K562 (cell line): ENCODE results near the gene HEBP2. TPM values are rescaled to one million over a fixed set of nuclear protein-coding genes. Genes with fewer than 3 reads are reported as not detected.

ENCODE experiments used
- ATAC-seq: fragments of 200-7000 bp; cut with Tn5 transposase; 3 replicates; pipeline ENCODE4 v1.9.1; 2020; ENCODE audit warnings: moderate library complexity
- BruUV-seq: library from RNA; stranded (reverse); fragments of 400-500 nt; replicated peaks from 2 replicates; lab custom pipeline; 2021; lab: Mats Ljungman, UMichigan
- CTCF ChIA-PET: fragments of 300-600 bp; formaldehyde crosslinking; extraction: SDS; loops from one replicate; lab custom pipeline; 2021; ENCODE audit warnings: low intra/inter-chr PET ratio; lab: Yijun Ruan, JAX
- POLR2A ChIA-PET: fragments of 300-600, 350-650 bp; sonication (Branson Sonifier 250); formaldehyde crosslinking; extraction: SDS; loops from one replicate; lab custom pipeline; 2021; ENCODE audit warnings: antibody characterized with exemption, inconsistent platforms; lab: Yijun Ruan, JAX
- DNase-seq, 4 experiments: peaks; one replicate each; pipeline versions ENCODE4 v3.0.0 to v3.0.0-alpha.2; 2011 to 2018; ENCODE audit warnings: low spot score in 3 of 4, mixed read lengths in 3 of 4; ENCODE audit errors: extremely low read depth in 1 of 4
- FAIRE-seq: peaks from 2 replicates; lab custom pipeline; 2011; peaks lifted over from hg19 to GRCh38; lab: Jason Lieb, UNC
- H2AFZ ChIP-seq: 2 replicates; pipeline ENCODE4 v1.6.0; 2011; ENCODE audit warnings: low read depth, low read length, control low read depth, inconsistent platforms
- H3K27ac ChIP-seq: fragments of 200-600 bp; 3 replicates; pipeline ENCODE4 v1.8.0; 2011; ENCODE audit warnings: low read depth, mild to moderate bottlenecking, control low read depth, inconsistent platforms, low read length, moderate library complexity, mixed read lengths; ENCODE audit errors: extremely low read depth
- H3K27me3 ChIP-seq, 2 experiments: fragments of 300-600 bp in 1 of 2; 2 replicates in 1 of 2; 3 replicates in 1 of 2; pipeline versions ENCODE4 v1.6.0 to v1.8.0; 2011; ENCODE audit warnings: inconsistent platforms in 2 of 2, low read length in 2 of 2, mild to moderate bottlenecking in 1 of 2, mixed read lengths in 1 of 2, moderate library complexity in 1 of 2; ENCODE audit not compliant: control insufficient read depth in 2 of 2, insufficient read depth in 2 of 2
- H3K36me3 ChIP-seq: fragments of 300-600 bp; 3 replicates; pipeline ENCODE4 v1.8.0; 2011; ENCODE audit warnings: mild to moderate bottlenecking, low read length, inconsistent platforms; ENCODE audit not compliant: control insufficient read depth, insufficient read depth
- H3K4me1 ChIP-seq, 2 experiments: fragments of 200-600 bp in 1 of 2; replicated peaks in 1 of 2; 2 replicates in 1 of 2; 3 replicates in 1 of 2; pipeline versions ENCODE4 v1.5.1 to v1.8.0; 2011; ENCODE audit warnings: inconsistent platforms in 2 of 2, low read length in 2 of 2, mild to moderate bottlenecking in 1 of 2, mixed read lengths in 1 of 2, moderate library complexity in 1 of 2; ENCODE audit not compliant: control insufficient read depth in 2 of 2, insufficient read depth in 2 of 2
- H3K4me2 ChIP-seq: 2 replicates; pipeline ENCODE4 v1.6.1; 2011; ENCODE audit warnings: low read length, control low read depth, inconsistent platforms, mixed read lengths; ENCODE audit not compliant: insufficient read depth
- H3K4me3 ChIP-seq: fragments of 200-600 bp; sonication (generic), shearing (Covaris generic); 2 replicates; pipeline ENCODE4 v1.5.1; 2016; ENCODE audit warnings: control low read depth, inconsistent platforms
- H3K79me2 ChIP-seq: fragments of 200-600 bp; 3 replicates; pipeline ENCODE4 v1.8.0; 2011; ENCODE audit warnings: low read length, inconsistent platforms; ENCODE audit not compliant: control insufficient read depth, insufficient read depth
- H3K9ac ChIP-seq, 2 experiments: 2 replicates each; pipeline versions ENCODE4 v1.6.0 to v1.6.1; 2011; ENCODE audit warnings: low read depth in 2 of 2, low read length in 2 of 2, control low read depth in 1 of 2, inconsistent platforms in 1 of 2, mild to moderate bottlenecking in 1 of 2, mixed read lengths in 1 of 2; ENCODE audit not compliant: insufficient read depth in 1 of 2
- H3K9me1 ChIP-seq: one replicate; pipeline ENCODE4 v1.6.0; 2011; ENCODE audit warnings: inconsistent platforms, mild to moderate bottlenecking, low read length, moderate library complexity; ENCODE audit not compliant: control insufficient read depth, insufficient read depth
- H3K9me3 ChIP-seq: replicated peaks from 2 replicates; pipeline ENCODE4 v1.5.1; 2011; ENCODE audit warnings: low read depth, low read length, inconsistent platforms; ENCODE audit not compliant: control insufficient read depth, insufficient read depth
- H4K20me1 ChIP-seq: replicated peaks from 2 replicates; pipeline ENCODE4 v1.6.1; 2011; ENCODE audit warnings: low read length, inconsistent platforms, mixed read lengths; ENCODE audit not compliant: control insufficient read depth, insufficient read depth
- BCL6 ChIP-seq: fragments of 250-450 bp; sonication (Bioruptor Pico); IDR thresholded peaks from 2 replicates; pipeline ENCODE4 v1.4.0; 2020
- GTF2F1 ChIP-seq: IDR thresholded peaks from 2 replicates; pipeline ENCODE4 v1.6.1; 2011; ENCODE audit warnings: low read depth, low read length, improper control_type of control experiment
- MCM2 ChIP-seq: fragments of 450-650 bp; IDR thresholded peaks from 2 replicates; pipeline ENCODE4 v1.6.1; 2017; ENCODE audit warnings: low read depth, mild to moderate bottlenecking
- MLX ChIP-seq, 2 experiments: fragments of 450-650 bp in 1 of 2; sonication (generic) in 1 of 2; formaldehyde crosslinking; conservative IDR thresholded peaks; 2 replicates each; pipeline versions ENCODE4 v1.4.0 to v1.8.1; 2020 to 2022; ENCODE audit warnings: mild to moderate bottlenecking in 1 of 2, missing genetic modification reagents in 1 of 2
- NCOA4 ChIP-seq: fragments of 450-650 bp; IDR thresholded peaks from 2 replicates; pipeline ENCODE4 v1.6.1; 2018; ENCODE audit warnings: mild to moderate bottlenecking; ENCODE audit not compliant: partially characterized antibody
- NEUROD1 ChIP-seq: fragments of 150-350 bp; IDR thresholded peaks from 2 replicates; pipeline ENCODE4 v1.6.1; 2014; ENCODE audit warnings: borderline replicate concordance, low read length, low read depth; ENCODE audit not compliant: partially characterized antibody
- NFE2 ChIP-seq: IDR thresholded peaks from 2 replicates; pipeline ENCODE4 v1.6.1; 2014; ENCODE audit warnings: antibody characterized with exemption, low read depth
- PPARD ChIP-seq: fragments of 250-450 bp; sonication (Bioruptor Pico); IDR thresholded peaks from 2 replicates; pipeline ENCODE4 v1.8.0; 2022; ENCODE audit warnings: inconsistent platforms, mild to moderate bottlenecking, moderate library complexity
- PRPF4 ChIP-seq: fragments of 200-400 bp; formaldehyde crosslinking; IDR thresholded peaks from one replicate; pipeline ENCODE4 v1.6.1; 2017; ENCODE audit warnings: low read length, low read depth, mild to moderate bottlenecking; ENCODE audit not compliant: insufficient read depth, poor library complexity, severe bottlenecking
- SAFB2 ChIP-seq: fragments of 200-400 bp; formaldehyde crosslinking; IDR thresholded peaks from 2 replicates; pipeline ENCODE4 v1.6.1; 2018; ENCODE audit warnings: borderline replicate concordance, low read length, low read depth, moderate library complexity; ENCODE audit not compliant: severe bottlenecking
- SIN3A ChIP-seq, 2 experiments: fragments of 150-350 bp in 1 of 2; IDR thresholded peaks; 2 replicates each; pipeline ENCODE4 v1.6.1; 2011 to 2016; ENCODE audit warnings: borderline replicate concordance in 2 of 2, low read depth in 2 of 2, low read length in 2 of 2, mild to moderate bottlenecking in 2 of 2, moderate library complexity in 2 of 2; ENCODE audit not compliant: control insufficient read depth in 1 of 2
- TAF7 ChIP-seq: fragments of 450-650 bp; IDR thresholded peaks from 2 replicates; pipeline ENCODE4 v1.6.1; 2016; ENCODE audit warnings: missing genetic modification characterization, missing compliant biosample characterization
- ZBTB17 ChIP-seq: fragments of 450-650 bp; formaldehyde crosslinking; IDR thresholded peaks from 2 replicates; pipeline ENCODE4 v1.4.0; 2020; ENCODE audit warnings: mild to moderate bottlenecking
- ZC3H11A ChIP-seq: IDR thresholded peaks from 2 replicates; pipeline ENCODE4 v1.6.1; 2012; ENCODE audit warnings: low read depth, low read length, improper control_type of control experiment
- ZNF274 ChIP-seq: IDR thresholded peaks from 2 replicates; pipeline ENCODE4 v1.6.1; 2011; ENCODE audit warnings: low read depth, mild to moderate bottlenecking, low read length, moderate library complexity, borderline replicate concordance
- ZNF695 ChIP-seq: fragments of 450-650 bp; formaldehyde crosslinking; IDR thresholded peaks from 2 replicates; pipeline ENCODE4 v1.4.0; 2020; ENCODE audit warnings: mild to moderate bottlenecking, moderate library complexity
- WGBS: fragments of 100-300 bp; shearing (Covaris generic); methylation state at CpG from one replicate; pipeline ENCODE4 v1.1.6; 2016; ENCODE audit warnings: low coverage, mixed read lengths; ENCODE audit not compliant: insufficient coverage; ENCODE audit errors: missing lambda C conversion rate; 5-methylcytosine and 5-hydroxymethylcytosine counted together
- in situ Hi-C: fragments of 300-500 bp; cut with MboI; formaldehyde crosslinking; loops from 4 replicates; pipeline ENCODE4 v1.15.0; 2018; ENCODE audit warnings: inconsistent platforms, mixed read lengths
- intact Hi-C: fragments of 100-400 bp; cut with micrococcal nuclease; formaldehyde crosslinking; loops from 2 replicates; pipeline ENCODE4 v1.14.2; 2022
- polyA plus RNA-seq, 8 experiments: library from polyadenylated mRNA; depleted of rRNA in 4 of 8; stranded (reverse) in 5 of 8; unstranded in 3 of 8; fragments of >200 nt; fragmentation: Nextera tagmentation in 2 of 8; fragmentation: Illumina TruSeq in 1 of 8; extraction: Ambion mirVana in 2 of 8; extraction: Trizol in 1 of 8; gene quantifications; 2 replicates each; pipeline versions ENCODE4 v1.2.1 to v1.2.3, GENCODE V29; 2011 to 2014; ENCODE audit warnings: inconsistent platforms in 1 of 8, missing spikeins in 1 of 8
- total RNA-seq, 7 experiments: library from RNA; depleted of rRNA in 6 of 7; stranded (reverse); fragments of >200 nt in 6 of 7; fragmentation: Illumina TruSeq in 2 of 7; extraction: Trizol in 2 of 7; gene quantifications; 2 replicates each; pipeline versions ENCODE4 v1.2.1 to v1.2.3, GENCODE V29; 2011 to 2021; ENCODE audit warnings: low replicate concordance in 1 of 7
- TF ChIP-seq, protein P1 (sequence below): fragments of 250-450 bp; sonication (Bioruptor Pico); IDR thresholded peaks from 2 replicates; pipeline ENCODE4 v1.4.0; 2020; ENCODE audit warnings: mild to moderate bottlenecking

The HEBP2 gene
- total and polyA plus RNA-seq, 9 of the 15 experiments (the other 6 are each of a cell fraction or from before 2014, with no cell fraction given), result 8.5 to 63.7 (median 36.9) TPM

- TF ChIP-seq ZC3H11A, result no peak
- TF ChIP-seq ZNF695 (CRISPR knock-in tag), result no peak
- no peak for TF ChIP-seq ZBTB17
- no peak for TF ChIP-seq TAF7 (tag)
- TF ChIP-seq PPARD (CRISPR knock-in tag), result no peak
- no peak for TF ChIP-seq ZNF274
- no peak for TF ChIP-seq SAFB2
- TF ChIP-seq NCOA4, result no peak
- TF ChIP-seq BCL6 (CRISPR knock-in tag), result no peak
- TF ChIP-seq NEUROD1, result no peak
- TF ChIP-seq PRPF4, result no peak
- TF ChIP-seq SIN3A (IDR thresholded peaks at IDR 0.05; ENCODE audit: borderline replicate concordance in 2 of 2, control insufficient read depth in 1 of 2, low read depth in 2 of 2, low read length in 2 of 2), result no peak
- no peak for TF ChIP-seq MCM2
- TF ChIP-seq, protein P1, sequence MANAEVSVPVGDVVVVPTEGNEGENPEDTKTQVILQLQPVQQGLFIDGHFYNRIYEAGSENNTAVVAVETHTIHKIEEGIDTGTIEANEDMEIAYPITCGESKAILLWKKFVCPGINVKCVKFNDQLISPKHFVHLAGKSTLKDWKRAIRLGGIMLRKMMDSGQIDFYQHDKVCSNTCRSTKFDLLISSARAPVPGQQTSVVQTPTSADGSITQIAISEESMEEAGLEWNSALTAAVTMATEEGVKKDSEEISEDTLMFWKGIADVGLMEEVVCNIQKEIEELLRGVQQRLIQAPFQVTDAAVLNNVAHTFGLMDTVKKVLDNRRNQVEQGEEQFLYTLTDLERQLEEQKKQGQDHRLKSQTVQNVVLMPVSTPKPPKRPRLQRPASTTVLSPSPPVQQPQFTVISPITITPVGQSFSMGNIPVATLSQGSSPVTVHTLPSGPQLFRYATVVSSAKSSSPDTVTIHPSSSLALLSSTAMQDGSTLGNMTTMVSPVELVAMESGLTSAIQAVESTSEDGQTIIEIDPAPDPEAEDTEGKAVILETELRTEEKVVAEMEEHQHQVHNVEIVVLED (CRISPR knock-in tag), result no peak
- no peak for TF ChIP-seq GTF2F1
- TF ChIP-seq MLX (CRISPR knock-in tag; conservative IDR thresholded peaks at IDR 0.05), result no peak
- TF ChIP-seq NFE2, result no peak
- H3K9me3 ChIP-seq, result no peaks in the 10 kb centered on the region
- no peaks in the 10 kb centered on the region for H3K9me1 ChIP-seq
- no peak overlapping the region for H2AFZ ChIP-seq
- CTCF ChIA-PET, result no interaction called here
- no peaks in the 10 kb centered on the region for H3K4me1 ChIP-seq
- in situ Hi-C loops (no loop called here), intact Hi-C loops (no loop called here)
- FAIRE-seq, result no peak
- DNase-seq, result no peak
- H3K79me2 ChIP-seq, result no peaks in the 10 kb centered on the region
- POLR2A ChIA-PET, result no interaction called here
- no peak overlapping the region for H3K4me3 ChIP-seq
- H3K36me3 ChIP-seq, result no peaks in the 10 kb centered on the region
- no peak overlapping the region for H3K9ac ChIP-seq
- H3K27me3 ChIP-seq, result peaks cover 3 to 8% of the 10 kb centered on the region in 2 experiments; a peak in 2 of 5 replicates
- 0% methylated on average over 3 of the region's 3 CpGs for WGBS
- no peak overlapping the region for H3K27ac ChIP-seq
- H3K4me2 ChIP-seq, result no peak overlapping the region
- no peak for ATAC-seq
- BruUV-seq, result no TSS peak
- no peaks in the 10 kb centered on the region for H4K20me1 ChIP-seq
Observed at GRCh38 chr6:138440296-138440695, 36.3 kb downstream of the HEBP2 start.
